Gastroesophageal sphincter (tissue), 3 donors: ENCODE measurements around the gene TMEM217.

ENCODE experiments used
- CTCF ChIP-seq, 4 experiments: fragments of 200-600 bp in 2 of 4; fragments of 450-650 bp in 2 of 4; sonication (generic) in 1 of 4; IDR thresholded peaks; one replicate each; pipeline ENCODE4 v1.5.1; 2017 to 2019; ENCODE audit warnings: antibody characterized with exemption in 4 of 4, mild to moderate bottlenecking in 2 of 4, moderate library complexity in 2 of 4
- EP300 ChIP-seq: sonication (generic); formaldehyde crosslinking; IDR thresholded peaks from one replicate; pipeline ENCODE4 v1.6.1; 2017; ENCODE audit warnings: antibody characterized with exemption, mild to moderate bottlenecking
- POLR2A ChIP-seq, 2 donors: fragments of 450-650 bp; IDR thresholded peaks; one replicate each; pipeline ENCODE4 v1.6.1; 2017; ENCODE audit warnings: antibody characterized with exemption in 2 of 2, mild to moderate bottlenecking in 2 of 2, moderate library complexity in 1 of 2

DNA sequence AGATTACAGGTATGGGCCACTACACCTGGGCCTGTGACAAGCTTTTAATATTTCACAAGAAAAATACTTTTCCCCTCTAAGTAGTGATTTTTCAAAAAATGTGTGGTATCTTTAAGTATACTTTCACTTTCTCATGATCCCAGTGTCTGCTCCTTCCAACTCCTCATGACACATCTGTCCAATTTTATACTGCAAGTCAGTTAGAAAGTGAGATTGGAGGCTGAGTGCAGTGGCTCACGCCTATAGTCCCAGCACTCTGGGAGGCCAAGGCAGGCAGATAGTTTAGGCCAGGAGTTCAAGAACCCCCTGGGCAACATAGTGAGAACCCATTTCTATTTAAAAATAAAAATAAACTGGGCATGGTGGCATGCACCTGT is 67.8 kb downstream of the TMEM217 start:
- TF ChIP-seq CTCF (IDR thresholded peaks at IDR 0.05) (no peak), EP300 (no peak), POLR2A (IDR thresholded peaks at IDR 0.05) (no peak)
